ENCODE results near the gene RAB28. TPM values are rescaled to one million over a fixed set of nuclear protein-coding genes. Genes with fewer than 3 reads are reported as not detected.
A peak's percentile ranks its signal among the peaks of the same experiment; 100 is the strongest.

The RAB28 gene
- total RNA-seq, 4 donors from 2014 or later: 15.9 to 22.8 (median 18.3) TPM

GRCh38 chr4:13359809-13360208 lies 124.3 kb downstream of the RAB28 start:
- intact Hi-C loops (cut with DNase I): no loop called here
- H3K4me1 ChIP-seq: peaks cover 0 to 23% (median 19%) of the 10 kb centered on the region in 4 donors
- no peak overlapping the region for H3K27ac ChIP-seq (replicated peaks in 1 of 4)
- TF ChIP-seq POLR2AphosphoS5 (IDR thresholded peaks at IDR 0.05) (no peak), EP300 (IDR thresholded peaks at IDR 0.05) (no peak), POLR2A (IDR thresholded peaks at IDR 0.05; ENCODE audit: low read depth) (no peak), CTCF (IDR thresholded peaks at IDR 0.05) (no peak)
- H3K9me3 ChIP-seq: no peaks in the 10 kb centered on the region
- H3K27me3 ChIP-seq: no peaks in the 10 kb centered on the region
- no peak for DNase-seq (ENCODE audit: extremely low spot score)
- 88% methylated on average over 1 of the region's 1 CpG for WGBS
- H3K4me3 ChIP-seq: no peak overlapping the region
- peaks cover 0 to under 1% (median 0%) of the 10 kb centered on the region in 4 donors for H3K36me3 ChIP-seq

- no peaks in the 10 kb centered on the region for H3K36me3 ChIP-seq
- TF ChIP-seq POLR2AphosphoS5 (IDR thresholded peaks at IDR 0.05) (no peak), CTCF (IDR thresholded peaks at IDR 0.05) (no peak), POLR2A (IDR thresholded peaks at IDR 0.05; ENCODE audit: low read depth) (no peak), EP300 (IDR thresholded peaks at IDR 0.05) (no peak)
- no peaks in the 10 kb centered on the region for H3K27me3 ChIP-seq
- 88% methylated on average over 7 of the region's 7 CpGs for WGBS
- intact Hi-C loops (cut with DNase I): no loop called here
- H3K4me3 ChIP-seq: no peak overlapping the region
- H3K9me3 ChIP-seq: peaks cover 0 to 7% (median 0%) of the 10 kb centered on the region in 4 donors
- H3K27ac ChIP-seq (replicated peaks in 1 of 4): no peak overlapping the region
- no peak for DNase-seq (ENCODE audit: extremely low spot score)
- H3K4me1 ChIP-seq: peaks cover 0 to 23% (median 19%) of the 10 kb centered on the region in 4 donors
Measured at GRCh38 chr4:13355111-13355880, 128.8 kb downstream of the RAB28 start.

GRCh38 chr4:13349096-13349495 lies 135.0 kb downstream of the RAB28 start:
- Histone ChIP-seq H3K4me1 (no peaks in the 10 kb centered on the region), H3K27me3 (no peaks in the 10 kb centered on the region), H3K9me3 (peaks cover 0 to 7% (median 0%) of the 10 kb centered on the region in 4 donors), H3K27ac (replicated peaks in 1 of 4) (no peak overlapping the region), H3K36me3 (no peaks in the 10 kb centered on the region), H3K4me3 (no peak overlapping the region)
- DNase-seq (ENCODE audit: extremely low spot score): peak; percentile 14
- TF ChIP-seq EP300 (IDR thresholded peaks at IDR 0.05) (no peak), POLR2A (IDR thresholded peaks at IDR 0.05; ENCODE audit: low read depth) (no peak), POLR2AphosphoS5 (IDR thresholded peaks at IDR 0.05) (no peak), CTCF (IDR thresholded peaks at IDR 0.05) (no peak)
- intact Hi-C loops (cut with DNase I): no loop called here
- 95% methylated on average over 3 of the region's 3 CpGs for WGBS

GRCh38 chr4:13348216-13348615 lies 135.9 kb downstream of the RAB28 start:
- H3K9me3 ChIP-seq: peaks cover 0 to 7% (median 0%) of the 10 kb centered on the region in 4 donors
- H3K36me3 ChIP-seq: no peaks in the 10 kb centered on the region
- no peaks in the 10 kb centered on the region for H3K27me3 ChIP-seq
- TF ChIP-seq POLR2A (IDR thresholded peaks at IDR 0.05; ENCODE audit: low read depth): no peak
- TF ChIP-seq POLR2AphosphoS5 (IDR thresholded peaks at IDR 0.05): no peak
- no peak for TF ChIP-seq EP300 (IDR thresholded peaks at IDR 0.05)
- TF ChIP-seq CTCF (IDR thresholded peaks at IDR 0.05): no peak
- DNase-seq (ENCODE audit: extremely low spot score): peak; percentile 31
- WGBS: 56% methylated on average over 3 of the region's 3 CpGs
- H3K27ac ChIP-seq (replicated peaks in 1 of 4): no peak overlapping the region
- no peak overlapping the region for H3K4me3 ChIP-seq
- H3K4me1 ChIP-seq: no peaks in the 10 kb centered on the region
- intact Hi-C loops (cut with DNase I): no loop called here
